ENCODE data around the gene CGREF1. TPM values are rescaled to one million over a fixed set of nuclear protein-coding genes. Genes with fewer than 3 reads are reported as not detected.

Gene CGREF1
- total RNA-seq, 1 experiment from 2014 or later = 2.1 TPM

GRCh38 chr2:27148801-27149439 lies 30.0 kb upstream of the CGREF1 start, which contains the start of gene TCF23:
TSS of gene TCF23 (plus strand) at chr2:27149004. CDS start at chr2:27149134, 130 bp downstream.
- Mint-ChIP-seq H3K27ac (no peak within 1 kb of the TSS), H3K4me1 (peaks cover 0 to 2% of the 10 kb centered on the region in 2 experiments; a peak in 1 of 4 replicates), H3K4me3 (no peak within 1 kb of the TSS; a peak in 1 of 5 replicates), H3K36me3 (ENCODE audit: insufficient read depth in 1 of 3, low read depth in 3 of 3) (no peaks in the 10 kb centered on the region), H3K9me3 (peaks cover 0 to 2% of the 10 kb centered on the region in 2 experiments; a peak in 2 of 5 replicates), H3K27me3 (ENCODE audit: low read depth) (peaks cover under 1% of the 10 kb centered on the region; the same call in 1 of the 2 replicates)
- H3K23me2 ChIP-seq (ENCODE audit: insufficient read length, low read depth, low read length, poor library complexity, severe bottlenecking) = no peaks in the 10 kb centered on the region
- no peaks in the 10 kb centered on the region for H4K20me1 ChIP-seq (ENCODE audit: control insufficient read depth, insufficient read depth, insufficient read length)
- H3K14ac ChIP-seq (ENCODE audit: insufficient read depth, low read length) = no peak within 1 kb of the TSS; the same call in 1 of the 2 replicates
- DNase-seq = no peak
- no peaks in the 10 kb centered on the region for H3K79me2 ChIP-seq (ENCODE audit: insufficient read depth, low read length)
- H3K4me1 ChIP-seq (ENCODE audit: insufficient read depth, low read length) = no peaks in the 10 kb centered on the region
- no peaks in the 10 kb centered on the region for H3K79me1 ChIP-seq (ENCODE audit: insufficient read depth, low read depth, low read length, poor library complexity, severe bottlenecking)
- H3K27ac ChIP-seq (ENCODE audit: insufficient read length, low read depth, low read length) = no peak within 1 kb of the TSS
- no peak within 1 kb of the TSS for H3K23ac ChIP-seq (ENCODE audit: insufficient read length, low read depth, low read length)
- H3K9me3 ChIP-seq (ENCODE audit: control insufficient read depth, low read depth, low read length) = no peaks in the 10 kb centered on the region
- no peak within 1 kb of the TSS for H2BK20ac ChIP-seq (ENCODE audit: low read depth, low read length, poor library complexity, severe bottlenecking)
- no peak within 1 kb of the TSS for H3K56ac ChIP-seq (ENCODE audit: insufficient read length, low read depth, low read length)
- no peak within 1 kb of the TSS for H2BK5ac ChIP-seq (ENCODE audit: insufficient read length, low read length)
- H3K4me2 ChIP-seq (ENCODE audit: insufficient read depth, insufficient read length, low read length) = no peak within 1 kb of the TSS
- no peak within 1 kb of the TSS for H2AFZ ChIP-seq (ENCODE audit: low read length)
- TF ChIP-seq CTCF (conservative IDR thresholded peaks at IDR 0.05) = no peak
- no peak within 1 kb of the TSS for H3K18ac ChIP-seq (ENCODE audit: insufficient read length, low read depth, low read length)
- H2BK12ac ChIP-seq (ENCODE audit: insufficient read length, low read depth, low read length) = no peak within 1 kb of the TSS
- H3K9ac ChIP-seq (ENCODE audit: extremely low read depth, insufficient read length, low read length) = no peak within 1 kb of the TSS
- no peak within 1 kb of the TSS for H2AK5ac ChIP-seq (ENCODE audit: insufficient read length, low read length)
- no peak within 1 kb of the TSS for H2BK120ac ChIP-seq (ENCODE audit: low read depth, low read length, poor library complexity, severe bottlenecking)
- no CpG with 5 or more reads among the region's 12 CpGs for WGBS (ENCODE audit: extremely low coverage, insufficient read length, low lambda C conversion rate)
- H4K91ac ChIP-seq (ENCODE audit: insufficient read length, low read depth, low read length) = no peak within 1 kb of the TSS
- H3K4ac ChIP-seq (ENCODE audit: low read depth, low read length) = no peak within 1 kb of the TSS
- no peak within 1 kb of the TSS for H2BK15ac ChIP-seq (ENCODE audit: low read depth, low read length)
- no peak within 1 kb of the TSS for H4K8ac ChIP-seq (replicated peaks; ENCODE audit: insufficient read length, low read depth, low read length)
- H3T11ph ChIP-seq (ENCODE audit: low read length) = no peak within 1 kb of the TSS
- no peaks in the 10 kb centered on the region for H3K27me3 ChIP-seq (ENCODE audit: insufficient read depth, low read length)
- no peak within 1 kb of the TSS for H4K5ac ChIP-seq (ENCODE audit: insufficient read length, low read depth, low read length)

All from H9 (cell line).